Common myeloid progenitor, CD34-positive (primary cell): ENCODE results near the gene BUD23.
A peak's percentile ranks its signal among the peaks of the same experiment; 100 is the strongest.

Experiments used
- CTCF ChIA-PET: fragments of 350-600 bp; sonication (Branson Sonifier 250); formaldehyde crosslinking; loops from one replicate; lab custom pipeline; 2021; ENCODE audit warnings: antibody characterized with exemption; lab: Charles Lee
- POLR2A ChIA-PET: fragments of 350-600 bp; sonication (Branson Sonifier 250); formaldehyde crosslinking; loops from one replicate; lab custom pipeline; 2021; ENCODE audit warnings: antibody characterized with exemption; lab: Charles Lee
- DNase-seq, 3 donors: peaks; one replicate each; pipeline versions ENCODE4 v3.0.0 to v3.0.0-alpha.2; 2013
- H3K27ac ChIP-seq, 2 experiments: 1 replicate in 1 of 2; 2 replicates in 1 of 2; pipeline ENCODE4 v1.7.0; 2013; ENCODE audit warnings: inconsistent platforms in 2 of 2, low read length in 2 of 2, mild to moderate bottlenecking in 2 of 2, low read depth in 1 of 2, moderate library complexity in 1 of 2; ENCODE audit not compliant: severe bottlenecking in 2 of 2, insufficient read depth in 1 of 2, poor library complexity in 1 of 2
- H3K27me3 ChIP-seq, 5 experiments: replicated peaks in 2 of 5; 1 replicate in 3 of 5; 2 replicates in 2 of 5; pipeline versions ENCODE4 v1.6.1 to v1.7.0; 2013; ENCODE audit warnings: low read length in 4 of 5, mild to moderate bottlenecking in 2 of 5, moderate library complexity in 2 of 5, inconsistent platforms in 1 of 5; ENCODE audit not compliant: insufficient read depth in 5 of 5, control insufficient read depth in 4 of 5
- H3K36me3 ChIP-seq, 4 experiments: 1 replicate in 2 of 4; 2 replicates in 2 of 4; pipeline versions ENCODE4 v1.6.1 to v1.7.0; 2013; ENCODE audit warnings: low read length in 3 of 4, control low read depth in 1 of 4, mild to moderate bottlenecking in 1 of 4; ENCODE audit not compliant: control insufficient read depth in 4 of 4, insufficient read depth in 4 of 4
- H3K4me1 ChIP-seq, 4 experiments: 1 replicate in 3 of 4; 2 replicates in 1 of 4; pipeline versions ENCODE4 v1.6.1 to v1.7.1; 2013; ENCODE audit warnings: low read length in 3 of 4, mild to moderate bottlenecking in 3 of 4, control low read depth in 1 of 4, inconsistent platforms in 1 of 4, moderate library complexity in 1 of 4; ENCODE audit not compliant: control insufficient read depth in 4 of 4, insufficient read depth in 4 of 4; ENCODE audit errors: control extremely low read depth in 1 of 4
- H3K4me3 ChIP-seq, 7 experiments: 1 replicate in 4 of 7; 2 replicates in 3 of 7; pipeline versions ENCODE4 v1.5.1 to v1.7.0; 2013; ENCODE audit warnings: mild to moderate bottlenecking in 7 of 7, low read length in 6 of 7, moderate library complexity in 6 of 7, inconsistent platforms in 2 of 7, low read depth in 2 of 7, control low read depth in 1 of 7; ENCODE audit not compliant: insufficient read depth in 4 of 7, control insufficient read depth in 1 of 7; ENCODE audit errors: extremely low read depth in 1 of 7
- H3K9me3 ChIP-seq, 5 experiments: 1 replicate in 4 of 5; 2 replicates in 1 of 5; pipeline versions ENCODE4 v1.6.1 to v1.7.1; 2013; ENCODE audit warnings: low read length in 4 of 5, mild to moderate bottlenecking in 2 of 5, inconsistent platforms in 1 of 5, low read depth in 1 of 5, moderate library complexity in 1 of 5; ENCODE audit not compliant: control insufficient read depth in 4 of 5, insufficient read depth in 2 of 5; ENCODE audit errors: control extremely low read depth in 1 of 5
- WGBS: methylation state at CpG from one replicate; pipeline ENCODE4 v1.1.5; 2013; ENCODE audit not compliant: insufficient coverage; 5-methylcytosine and 5-hydroxymethylcytosine counted together

Gene BUD23

DNA sequence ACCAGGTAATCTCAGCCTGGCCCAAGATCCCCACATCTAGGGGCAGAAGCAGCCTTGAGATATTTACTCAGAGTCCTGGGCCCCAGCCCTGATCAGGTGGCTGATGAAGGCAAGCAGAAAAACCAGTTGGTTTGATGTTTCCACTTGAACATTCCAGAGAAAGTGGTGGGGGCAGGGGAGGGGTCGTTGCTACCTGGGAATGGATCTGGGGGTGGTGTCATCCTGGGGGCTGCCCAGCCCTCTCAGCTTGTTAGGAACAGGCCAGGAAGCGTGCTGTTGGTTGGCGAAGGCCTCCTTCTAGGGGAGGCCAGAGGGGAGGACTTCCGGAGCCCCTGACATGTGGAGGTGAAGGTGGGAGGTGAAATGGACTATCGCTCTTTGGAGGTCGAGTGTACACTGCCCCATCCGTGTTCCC, 58.9 kb downstream of the BUD23 start:
- ChIA-PET CTCF (interaction anchor here (1.4 to 1.8 kb wide), 2 partner anchors 8 to 11 kb away, joined by 3 to 4 read pairs; no protein-coding TSS in a partner anchor), POLR2A (no interaction called here)
- no peaks in the 10 kb centered on the region for H3K36me3 ChIP-seq
- H3K27ac ChIP-seq = no peak overlapping the region
- H3K27me3 ChIP-seq = peaks cover 0 to 8% (median 4%) of the 10 kb centered on the region in 5 experiments
- H3K4me1 ChIP-seq = peaks cover 0 to 15% (median 11%) of the 10 kb centered on the region in 4 experiments
- no peaks in the 10 kb centered on the region for H3K9me3 ChIP-seq
- no peak for DNase-seq
- WGBS = 74% methylated on average over 7 of the region's 7 CpGs
- no peak overlapping the region for H3K4me3 ChIP-seq

DNA sequence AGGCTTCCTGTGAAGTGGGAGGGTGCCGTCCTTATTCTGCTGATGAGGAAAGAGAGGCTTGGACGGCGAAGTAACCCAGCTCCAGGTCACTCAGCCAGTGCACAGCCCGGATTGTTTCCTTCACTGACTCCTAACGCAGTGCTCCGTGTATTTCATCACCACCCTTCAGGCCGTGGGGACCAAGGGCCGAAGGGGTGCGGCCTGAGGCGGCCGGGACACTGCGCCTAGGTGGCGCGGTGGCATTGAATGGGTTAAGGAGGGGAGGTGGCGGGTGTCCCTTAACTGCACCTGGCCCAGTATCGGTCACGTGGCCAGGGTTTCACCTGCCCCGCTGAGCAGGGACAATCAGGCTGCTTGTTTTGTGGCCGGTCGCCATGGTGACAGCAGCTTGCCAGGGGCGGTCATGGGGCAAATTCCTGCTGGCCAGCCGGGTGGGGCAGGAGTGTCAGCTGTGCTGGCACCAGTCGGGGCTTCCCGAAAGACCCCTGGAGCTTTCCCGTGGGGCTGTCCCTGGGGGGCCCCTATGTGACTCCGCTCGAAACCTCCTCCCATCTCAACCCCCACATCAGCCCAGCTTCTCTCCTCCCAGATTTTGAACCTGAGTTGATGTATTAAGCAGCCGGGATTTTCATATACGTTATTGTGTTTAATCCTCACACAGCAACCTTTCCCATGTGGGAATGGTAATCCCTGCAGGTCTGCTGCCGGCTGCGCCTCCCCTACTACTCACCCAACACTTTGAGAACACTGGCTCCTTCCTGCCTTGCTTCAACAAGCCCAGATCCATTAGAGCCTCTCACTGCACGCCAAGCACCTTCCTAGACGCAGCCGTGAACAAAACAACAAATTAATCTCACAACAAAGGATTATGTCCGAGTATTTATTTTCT, 59.6 kb downstream of the BUD23 start:
- no peak overlapping the region for H3K4me3 ChIP-seq
- no peaks in the 10 kb centered on the region for H3K36me3 ChIP-seq
- peaks cover 0 to 8% (median 4%) of the 10 kb centered on the region in 5 experiments for H3K27me3 ChIP-seq
- POLR2A ChIA-PET = no interaction called here
- peaks cover 0 to 11% (median 9%) of the 10 kb centered on the region in 4 experiments for H3K4me1 ChIP-seq
- CTCF ChIA-PET = interaction anchor here (1.4 to 1.8 kb wide), 2 partner anchors 8 to 10 kb away, joined by 3 to 4 read pairs; no protein-coding TSS in a partner anchor
- no peaks in the 10 kb centered on the region for H3K9me3 ChIP-seq
- DNase-seq = peak in 1 of 3 donors; percentile 26
- 79% methylated on average over 27 of the region's 35 CpGs for WGBS
- no peak overlapping the region for H3K27ac ChIP-seq

DNA sequence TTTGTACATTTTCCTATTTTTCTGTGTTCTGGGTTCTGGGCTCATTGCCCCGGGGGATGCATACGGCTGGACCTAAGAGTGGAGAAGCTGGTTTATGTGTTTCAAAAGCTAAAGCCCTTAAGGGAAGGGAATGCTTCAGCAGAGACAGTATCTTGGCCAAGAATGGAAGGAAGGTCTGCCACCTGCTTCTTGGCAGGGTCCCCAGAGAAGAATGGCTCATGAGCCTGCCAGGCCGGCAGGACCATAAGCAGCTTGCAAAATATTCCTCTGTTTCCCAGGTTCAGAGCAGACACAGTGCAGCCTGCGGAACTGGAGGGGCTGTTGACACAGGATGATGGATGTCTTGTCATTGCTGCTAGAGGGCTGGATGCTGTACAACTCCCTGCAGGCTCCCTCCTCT, 63.0 kb downstream of the BUD23 start:
- DNase-seq = no peak
- 88% methylated on average over 4 of the region's 4 CpGs for WGBS
- CTCF ChIA-PET = interaction anchor here (1.2 kb wide), 1 partner anchor 139 kb away, joined by 3 read pairs; no protein-coding TSS in a partner anchor

More for the DNA sequence above, 63.0 kb downstream of the BUD23 start:
- no peak overlapping the region for H3K4me3 ChIP-seq
- peaks cover 0 to 8% (median 4%) of the 10 kb centered on the region in 5 experiments for H3K27me3 ChIP-seq
- H3K9me3 ChIP-seq = peaks cover 0 to 5% (median 0%) of the 10 kb centered on the region in 5 experiments
- H3K4me1 ChIP-seq = peaks cover 4 to 19% (median 12%) of the 10 kb centered on the region in 4 experiments
- POLR2A ChIA-PET = no interaction called here
- no peaks in the 10 kb centered on the region for H3K36me3 ChIP-seq
- no peak overlapping the region for H3K27ac ChIP-seq
